HG03354 (cell line): Measurements from ENCODE around the gene CORO1C.
"Not testable (repeated sequence)": the region's sequence is repeated elsewhere in the genome, so short reads cannot be mapped to it uniquely, and the experiment has no call there.

Experiments used
- ATAC-seq: cut with Tn5 transposase; IDR thresholded peaks from one replicate; pipeline ENCODE4 v1.9.1; 2021; ENCODE audit warnings: mild to moderate bottlenecking; ENCODE audit not compliant: unreplicated experiment, poor library complexity, severe bottlenecking

The CORO1C gene

DNA sequence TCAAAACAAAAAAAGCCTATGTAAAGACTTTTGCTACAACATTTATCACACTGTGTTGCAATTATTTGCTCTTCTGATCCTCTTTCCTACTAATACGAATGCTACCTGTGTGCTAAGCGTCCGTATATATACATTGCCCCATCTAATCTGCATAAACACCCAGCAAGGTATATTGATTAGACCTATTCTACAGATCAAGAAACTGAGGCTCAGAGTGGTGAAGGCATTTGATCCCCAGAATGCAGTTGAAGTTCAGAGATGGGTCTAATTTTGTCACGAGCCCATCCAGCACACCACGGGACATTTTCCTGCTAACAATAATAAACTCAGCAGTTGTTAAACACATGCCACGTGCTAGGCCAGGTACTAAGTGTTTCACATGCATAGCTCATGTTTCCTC is 25.1 kb upstream of the CORO1C start:
- no peak for ATAC-seq

DNA sequence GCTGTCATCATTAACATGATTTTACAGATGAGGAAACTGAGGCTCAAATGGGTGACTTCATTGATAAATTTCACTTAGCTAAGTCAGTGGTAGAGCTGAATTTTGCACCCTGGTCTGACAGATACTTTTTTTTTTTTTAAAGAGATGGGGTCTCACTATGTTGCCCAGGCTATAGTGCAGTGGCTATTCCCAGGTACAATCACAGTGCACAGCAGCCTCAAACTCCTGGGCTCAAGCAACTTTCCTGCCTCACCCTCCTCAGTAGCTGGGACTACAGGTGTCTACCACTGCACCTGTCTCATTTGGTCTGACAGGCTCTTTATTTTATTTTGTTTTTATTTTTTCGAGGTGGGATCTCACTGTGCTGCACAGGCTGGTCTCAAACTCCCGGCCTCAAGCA is 24.2 kb upstream of the CORO1C start:
- no peak for ATAC-seq

DNA sequence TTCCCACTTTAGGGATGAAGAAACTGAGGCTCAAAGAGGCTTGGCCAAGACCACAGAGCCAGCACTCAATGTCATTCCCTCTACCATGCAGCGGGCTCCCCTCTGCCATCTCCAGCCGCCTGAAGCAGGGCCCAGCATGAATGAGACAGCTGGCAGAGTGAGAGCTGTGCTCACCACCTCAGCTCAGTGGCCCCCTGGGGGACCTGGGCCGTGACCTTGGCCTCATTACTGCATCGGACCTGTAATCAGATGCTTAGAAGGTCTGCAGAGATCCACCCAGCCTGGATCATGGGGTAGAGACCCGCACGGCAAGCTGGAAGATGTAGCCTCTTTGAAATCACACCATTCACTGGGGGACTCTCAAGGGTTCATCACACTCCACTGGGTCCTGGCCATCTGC is 22.7 kb upstream of the CORO1C start:
- ATAC-seq = no peak

DNA sequence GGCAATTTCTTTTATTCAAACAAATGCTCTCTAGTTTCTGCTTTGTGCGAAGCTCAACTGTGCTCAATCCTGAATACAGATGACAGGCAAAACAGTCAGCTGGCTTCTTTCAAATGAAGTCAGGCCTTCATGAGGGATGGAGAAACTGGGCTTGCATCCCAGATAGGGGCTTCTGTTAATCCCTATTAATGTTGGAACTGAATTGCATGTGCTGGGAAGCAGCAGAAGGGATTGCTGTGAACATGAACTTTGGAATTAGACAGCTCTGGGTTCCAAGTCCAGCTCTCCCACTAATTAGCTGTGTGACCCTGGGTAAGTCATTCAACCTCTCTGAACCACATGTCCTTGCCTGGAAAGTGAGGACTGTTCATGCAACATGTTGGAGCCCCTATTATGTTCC is 21.1 kb upstream of the CORO1C start:
- ATAC-seq = no peak

DNA sequence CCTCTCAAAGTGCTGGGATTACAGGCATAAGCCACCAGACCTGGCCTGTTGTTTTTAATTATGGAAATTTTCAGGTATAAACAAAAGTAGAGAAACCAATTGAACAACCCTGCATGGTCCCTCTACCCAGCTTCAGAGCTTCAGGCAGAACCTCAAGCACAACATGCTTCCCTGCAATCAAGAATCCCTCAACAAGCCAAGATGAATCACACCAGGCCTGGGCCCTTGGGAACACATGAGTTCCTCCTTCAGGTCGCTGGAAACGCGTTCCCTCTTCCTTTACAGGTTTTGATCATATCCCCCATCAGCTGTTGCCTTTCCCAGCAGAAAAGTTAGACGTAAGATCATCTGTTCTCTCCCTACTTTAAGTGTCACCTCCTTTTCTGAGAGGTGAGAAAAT is 20.5 kb upstream of the CORO1C start:
- no peak for ATAC-seq

DNA sequence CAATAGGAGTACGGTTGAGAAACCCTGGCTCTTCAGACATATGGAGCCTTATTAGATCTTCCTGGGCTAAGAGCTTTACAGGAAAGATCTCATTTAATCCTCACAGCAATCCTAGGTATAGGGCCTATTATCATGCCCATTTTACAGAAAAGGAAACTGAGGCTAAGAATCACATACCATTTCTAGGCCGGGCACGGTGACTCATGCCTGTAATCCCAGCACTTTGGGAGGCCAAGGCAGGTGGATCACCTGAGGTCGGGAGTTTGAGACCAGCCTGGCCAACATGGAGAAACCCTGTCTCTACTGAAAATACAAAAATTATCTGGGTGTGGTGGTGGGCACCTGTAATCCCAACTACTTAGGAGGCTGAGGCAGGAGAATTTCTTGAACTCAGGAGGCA is 19.7 kb upstream of the CORO1C start:
- not testable (repeated sequence) for ATAC-seq

DNA sequence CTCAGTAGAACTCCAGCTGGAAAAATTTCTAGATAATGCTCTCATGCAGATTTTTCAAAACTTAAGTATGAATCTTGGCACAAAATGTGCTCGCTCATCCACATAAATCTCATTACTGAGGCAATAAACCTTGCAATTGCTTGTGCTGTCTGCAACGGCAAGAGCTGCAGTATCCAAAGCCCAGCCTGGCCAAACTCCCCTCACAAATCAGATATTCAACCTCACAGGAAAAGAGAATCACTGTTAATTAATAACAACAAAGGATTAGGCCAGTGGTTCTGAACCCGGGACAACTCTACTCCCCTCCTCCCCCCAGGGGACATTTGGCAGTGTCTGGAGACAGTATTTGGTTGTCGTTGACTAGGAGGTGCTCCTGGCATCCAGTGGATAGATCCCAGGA is 19.2 kb upstream of the CORO1C start:
- no peak for ATAC-seq

DNA sequence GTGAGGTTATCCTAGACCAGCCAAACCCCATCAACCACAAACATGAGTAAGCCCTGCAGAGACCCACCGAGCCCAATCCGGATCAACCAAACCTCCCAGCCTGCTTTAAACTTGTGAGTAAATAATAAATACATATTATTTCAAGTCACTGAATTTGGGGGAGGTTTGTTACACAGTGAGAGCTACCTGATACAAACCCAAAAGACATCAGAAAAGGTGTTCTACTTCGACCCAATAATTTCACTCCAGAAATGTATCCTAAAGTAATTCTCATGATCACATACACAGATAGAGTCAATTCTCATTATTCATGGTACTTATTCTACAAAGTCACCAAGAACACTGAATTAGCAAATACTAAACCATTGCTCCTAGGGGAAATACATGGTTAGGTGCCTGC is 16.2 kb upstream of the CORO1C start:
- ATAC-seq = no peak

DNA sequence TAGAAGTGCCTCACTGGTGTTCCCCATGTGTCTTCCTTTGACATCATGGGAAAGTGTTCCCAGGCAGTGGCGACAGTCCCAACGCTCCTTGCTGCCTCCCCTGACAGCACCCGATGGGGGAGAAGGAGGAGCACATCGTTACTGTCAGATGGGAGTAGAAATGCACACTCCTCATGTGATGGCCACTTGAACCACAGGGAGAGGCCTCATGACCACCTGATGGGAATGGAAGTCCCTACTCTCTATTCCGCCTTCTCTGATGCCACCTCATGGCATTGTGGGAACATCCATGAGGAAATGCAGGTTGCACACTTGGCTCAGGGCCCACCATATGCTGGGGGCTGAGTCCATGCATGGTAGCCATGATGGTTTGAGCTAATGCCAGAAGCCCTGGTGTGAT is 14.3 kb upstream of the CORO1C start:
- ATAC-seq = no peak

DNA sequence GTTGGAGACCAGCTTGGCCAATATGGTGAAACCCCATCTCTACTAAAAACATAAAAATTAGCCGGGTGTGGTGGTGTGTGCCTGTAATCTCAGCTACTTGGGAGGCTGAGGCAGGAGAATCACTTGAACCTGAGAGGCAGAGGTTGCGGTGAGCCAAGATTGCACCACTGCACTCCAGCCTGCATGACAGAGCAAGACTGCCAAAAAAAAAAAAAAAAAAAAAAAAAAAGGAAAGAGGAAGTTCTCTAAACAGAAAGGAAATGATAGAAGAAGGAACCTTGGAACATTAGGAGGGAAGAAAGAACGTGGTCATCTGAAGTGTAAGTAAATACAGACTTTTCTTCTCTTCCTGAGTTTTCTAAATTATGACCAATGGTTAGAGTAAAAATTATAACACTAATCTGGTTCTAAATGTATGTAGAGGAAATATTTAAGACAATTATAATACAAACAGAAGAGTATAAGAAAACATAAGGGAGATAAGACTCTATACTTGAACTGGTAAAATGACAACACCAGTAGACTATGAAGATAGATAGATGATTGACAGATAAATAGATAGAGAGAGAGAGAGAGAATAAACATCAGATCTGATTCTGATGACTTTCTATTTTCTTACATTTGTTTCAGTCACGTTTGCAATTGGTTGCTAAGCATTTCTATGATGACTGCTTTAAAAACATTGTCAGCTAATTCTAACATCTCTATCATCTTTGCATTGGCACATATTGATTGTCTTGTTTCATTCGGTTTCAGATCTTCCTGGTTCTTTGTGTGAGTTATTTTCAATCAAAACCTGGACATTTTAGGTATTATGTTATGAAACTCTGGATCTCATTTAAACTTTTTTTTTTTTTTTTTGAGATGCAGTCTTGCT is 12.9 kb upstream of the CORO1C start:
- no peak for ATAC-seq

DNA sequence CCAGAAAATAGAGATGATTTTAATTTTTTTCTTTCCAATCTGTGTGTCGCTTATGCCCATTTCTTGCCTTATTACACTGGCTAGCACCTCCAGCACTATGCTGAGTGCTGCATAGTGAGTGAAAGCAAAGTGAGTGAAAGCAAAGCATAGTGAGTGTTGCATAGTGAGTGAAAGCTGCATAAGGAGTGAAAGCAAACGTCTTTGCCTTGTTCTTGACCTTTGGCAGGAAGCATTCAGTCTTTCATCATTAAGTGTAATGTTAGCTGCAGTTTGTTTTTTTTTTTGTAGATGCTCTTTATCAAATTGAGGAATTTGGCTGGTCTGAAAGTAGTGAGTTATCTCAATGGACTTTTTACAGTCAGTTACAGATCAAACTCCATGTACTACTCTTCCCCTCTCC is 6.9 kb upstream of the CORO1C start:
- ATAC-seq = no peak

DNA sequence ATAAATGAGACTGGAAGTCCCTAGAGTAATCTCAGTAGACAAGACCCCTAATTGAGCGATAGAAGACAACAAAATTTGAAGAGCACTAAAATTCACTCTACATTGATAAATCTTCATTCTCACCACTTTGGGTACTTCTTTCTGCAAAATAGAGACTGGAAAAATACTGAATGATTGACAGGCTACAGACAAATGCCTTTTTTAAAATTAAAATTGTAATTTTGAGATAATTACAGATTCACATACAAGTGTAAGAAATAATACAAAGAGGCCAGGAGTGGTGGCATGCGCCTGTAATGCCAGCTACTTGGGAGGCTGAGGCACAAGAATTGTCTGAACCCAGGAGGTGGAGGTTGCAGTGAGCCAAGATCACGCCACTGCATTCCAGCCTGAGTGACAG is 4.5 kb upstream of the CORO1C start:
- no peak for ATAC-seq

DNA sequence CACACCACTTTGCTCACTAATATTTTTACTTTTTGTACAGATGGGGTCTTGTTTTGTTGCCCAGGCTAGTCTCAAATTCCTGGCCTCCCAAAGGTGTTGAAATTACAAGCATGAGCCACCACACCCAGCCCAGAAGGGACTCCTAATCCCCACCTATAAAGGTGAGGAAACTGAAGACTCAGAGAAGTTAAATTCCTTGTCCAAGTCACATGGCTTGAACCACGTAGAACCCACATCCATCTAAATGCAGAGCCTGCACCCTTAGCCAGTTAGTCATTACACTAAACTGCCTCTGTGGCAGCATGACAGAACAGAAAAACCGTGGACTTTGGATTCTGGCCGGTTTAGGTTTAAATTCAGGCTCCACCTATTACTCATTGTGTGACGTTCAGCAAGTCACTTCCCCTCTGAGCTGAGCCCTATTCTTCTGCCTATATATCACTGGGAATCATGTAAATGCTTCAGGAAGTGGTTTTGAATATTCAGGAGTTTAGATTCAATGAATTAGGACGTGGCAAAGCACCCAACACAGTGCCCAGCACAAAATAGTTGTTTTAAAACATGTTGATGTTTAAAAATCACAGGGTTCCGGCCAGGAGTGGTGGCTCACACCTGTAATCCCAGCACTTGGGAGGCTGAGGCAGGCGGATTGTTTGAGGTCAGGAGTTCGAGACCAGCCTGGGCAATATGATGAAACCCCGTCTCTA is 3.0 kb upstream of the CORO1C start:
- ATAC-seq = no peak

DNA sequence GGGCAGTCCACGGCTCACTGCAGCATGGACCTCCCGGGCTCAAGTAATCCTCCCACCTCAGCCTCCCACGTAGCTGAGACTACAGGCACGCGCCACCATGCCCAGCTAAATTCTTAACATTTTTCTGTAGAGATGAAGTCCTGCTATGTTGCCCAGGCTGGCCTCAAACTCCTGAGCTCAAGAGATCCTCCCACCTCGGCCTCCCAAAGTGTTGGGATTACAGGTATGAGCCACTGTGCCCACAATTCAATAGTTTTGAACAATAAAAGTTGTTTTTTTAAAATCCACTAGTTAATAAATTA is 1.9 kb upstream of the CORO1C start:
- ATAC-seq = not testable (repeated sequence)

DNA sequence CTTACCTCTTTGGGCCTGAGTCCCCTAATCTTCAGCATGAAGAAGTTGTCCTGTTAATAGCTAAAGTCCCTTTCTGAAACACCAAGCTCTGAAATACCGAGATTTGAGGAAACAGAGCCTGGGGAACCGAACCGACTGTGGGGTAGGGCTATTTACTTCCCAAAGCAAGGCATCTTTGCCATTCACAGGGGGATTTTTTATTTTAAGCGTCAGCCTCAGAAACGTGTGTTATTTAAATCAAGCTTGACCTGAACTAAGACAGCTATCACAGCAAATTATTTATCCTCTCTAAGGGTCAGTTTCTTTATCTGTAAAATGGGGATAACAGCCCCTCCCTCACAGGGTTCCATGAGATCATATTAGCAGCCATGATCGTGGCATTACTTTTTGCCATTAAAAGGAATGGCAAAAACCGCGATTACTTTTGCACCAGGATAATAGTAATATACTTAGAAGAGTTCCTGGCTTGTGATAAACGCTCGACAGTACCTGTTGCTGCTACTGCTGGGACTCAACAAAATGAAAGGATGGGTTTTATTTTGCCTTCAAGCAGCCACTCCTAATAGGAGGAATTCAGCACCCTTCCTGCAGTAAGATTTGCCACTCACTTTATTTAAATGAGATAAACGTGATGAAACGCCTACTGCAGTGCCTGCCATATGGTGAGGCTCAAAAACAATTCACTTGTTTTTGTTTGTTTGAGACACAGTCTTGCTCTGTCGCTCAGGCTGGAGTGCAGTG is 1.3 kb upstream of the CORO1C start:
- ATAC-seq = no peak

DNA sequence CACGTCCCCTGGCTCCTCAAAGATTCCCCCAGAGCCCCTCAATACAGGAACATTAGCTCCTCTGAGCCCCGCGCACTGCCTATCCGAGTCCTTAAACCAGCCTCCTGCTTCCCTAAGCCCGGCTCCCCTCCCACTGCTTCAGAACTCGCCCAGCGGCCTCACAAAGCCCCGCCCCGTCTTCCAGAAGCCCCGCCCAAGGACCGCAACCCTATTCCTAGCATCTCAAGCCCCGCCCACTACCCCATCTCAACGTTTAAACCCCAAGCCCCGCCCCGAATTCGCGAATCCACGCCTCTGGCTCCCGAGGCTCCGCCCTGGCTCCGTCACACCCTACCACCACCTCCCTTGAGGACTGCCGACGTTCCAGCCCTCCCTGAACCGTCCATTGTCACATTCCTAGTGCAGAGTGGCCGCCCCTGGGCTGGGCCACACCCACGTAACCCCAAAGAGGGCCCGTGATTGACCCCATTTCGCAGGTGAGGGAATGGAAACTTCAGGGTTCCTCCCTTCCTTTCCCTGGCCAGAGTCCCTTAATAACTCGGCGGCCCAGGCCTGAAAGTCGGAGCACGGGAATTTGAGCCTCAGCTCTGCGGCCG is 646 bp upstream of the CORO1C start:
- ATAC-seq = peak; percentile 56

DNA sequence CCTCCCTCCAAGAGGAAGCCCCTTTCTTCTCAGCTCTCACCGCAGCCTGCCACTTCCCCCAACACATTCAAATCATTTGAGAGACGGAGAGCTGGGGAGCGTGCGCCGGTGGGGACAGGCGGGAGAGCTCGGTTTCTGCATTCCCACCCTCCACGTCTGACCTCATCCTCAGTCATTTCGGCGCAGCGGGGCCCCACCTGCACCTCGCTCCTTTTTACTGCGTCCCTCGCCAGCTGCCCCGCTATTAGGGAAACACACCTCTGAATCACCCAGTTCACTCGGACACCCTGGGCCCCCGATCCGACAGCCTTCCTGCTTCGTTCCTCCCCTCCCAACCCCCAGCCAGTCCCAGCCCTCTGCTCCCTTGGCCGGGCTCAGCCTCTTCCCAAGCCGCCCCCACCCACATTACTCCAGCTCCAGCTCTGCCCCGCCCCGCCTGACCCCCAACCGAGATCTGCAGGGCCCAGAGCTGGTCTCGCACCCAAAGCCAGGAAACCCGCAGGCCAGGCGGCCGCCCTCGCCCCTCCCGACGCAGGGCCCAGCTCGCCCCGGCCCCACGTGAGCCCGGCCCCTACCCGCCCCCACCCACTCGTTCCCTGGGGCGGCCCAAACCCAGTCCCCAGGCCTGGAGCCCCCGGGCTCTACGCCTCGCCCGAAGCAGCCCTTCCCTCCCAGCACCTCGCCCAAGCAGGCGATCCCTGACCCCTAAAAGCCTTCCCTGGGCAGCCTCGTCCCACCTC is 783 bp downstream of the CORO1C start:
- no peak for ATAC-seq

DNA sequence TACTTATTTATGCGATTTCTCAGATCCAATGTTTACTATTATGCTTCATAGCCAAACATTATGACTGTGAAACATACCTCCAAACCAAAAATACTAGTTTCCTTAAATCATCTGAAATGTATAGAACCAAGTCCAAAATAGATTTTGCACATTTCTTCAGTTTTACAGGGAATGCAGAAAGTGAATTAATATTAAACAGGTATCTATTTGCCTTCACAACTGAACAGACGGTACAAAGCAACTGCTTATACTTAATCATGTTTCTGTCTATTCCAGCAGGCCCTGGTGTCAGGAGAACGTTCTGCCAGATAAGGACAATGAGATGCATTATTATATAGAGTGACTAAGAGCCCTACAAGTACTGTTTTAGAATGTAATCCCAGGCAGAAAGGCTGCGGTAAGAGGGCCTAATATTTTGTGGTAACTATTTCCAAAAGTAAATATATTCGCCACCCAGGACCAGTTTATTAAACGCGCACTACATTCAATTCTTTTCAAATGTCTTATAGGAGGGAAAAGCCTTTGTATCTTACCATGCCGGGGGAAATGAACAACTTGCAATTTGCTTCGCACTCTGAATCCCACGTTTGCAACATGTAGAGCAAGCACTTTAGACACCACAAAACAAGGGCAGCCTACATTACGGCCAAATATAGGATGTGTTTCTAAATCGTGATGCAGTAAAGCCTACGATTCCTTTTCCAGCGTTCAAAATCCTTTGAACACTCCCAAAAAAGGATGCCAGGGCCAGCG is 1.5 kb downstream of the CORO1C start:
- no peak for ATAC-seq
